Measurements from ENCODE around the gene PPP1R26.
"Not testable (repeated sequence)": the region's sequence is repeated elsewhere in the genome, so short reads cannot be mapped to it uniquely, and the experiment has no call there.

- not testable (repeated sequence) for TF ChIP-seq POLR2A, POLR2AphosphoS5 (IDR thresholded peaks at IDR 0.05)
- TF ChIP-seq, protein P1, sequence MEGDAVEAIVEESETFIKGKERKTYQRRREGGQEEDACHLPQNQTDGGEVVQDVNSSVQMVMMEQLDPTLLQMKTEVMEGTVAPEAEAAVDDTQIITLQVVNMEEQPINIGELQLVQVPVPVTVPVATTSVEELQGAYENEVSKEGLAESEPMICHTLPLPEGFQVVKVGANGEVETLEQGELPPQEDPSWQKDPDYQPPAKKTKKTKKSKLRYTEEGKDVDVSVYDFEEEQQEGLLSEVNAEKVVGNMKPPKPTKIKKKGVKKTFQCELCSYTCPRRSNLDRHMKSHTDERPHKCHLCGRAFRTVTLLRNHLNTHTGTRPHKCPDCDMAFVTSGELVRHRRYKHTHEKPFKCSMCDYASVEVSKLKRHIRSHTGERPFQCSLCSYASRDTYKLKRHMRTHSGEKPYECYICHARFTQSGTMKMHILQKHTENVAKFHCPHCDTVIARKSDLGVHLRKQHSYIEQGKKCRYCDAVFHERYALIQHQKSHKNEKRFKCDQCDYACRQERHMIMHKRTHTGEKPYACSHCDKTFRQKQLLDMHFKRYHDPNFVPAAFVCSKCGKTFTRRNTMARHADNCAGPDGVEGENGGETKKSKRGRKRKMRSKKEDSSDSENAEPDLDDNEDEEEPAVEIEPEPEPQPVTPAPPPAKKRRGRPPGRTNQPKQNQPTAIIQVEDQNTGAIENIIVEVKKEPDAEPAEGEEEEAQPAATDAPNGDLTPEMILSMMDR (IDR thresholded peaks at IDR 0.05): not testable (repeated sequence)
These were observed 49.4 kb downstream of the PPP1R26 start for GRCh38 chr9:135528842-135529435.
